CD4-positive, alpha-beta T cell treated with Interleukin-4 for 1 hour (primary cell): ENCODE measurements around the gene UVSSA.

Experiments
- DNase-seq, 2 donors: peaks; one replicate each; pipeline ENCODE4 v3.0.0-alpha.2; 2020 to 2022

UVSSA gene, protein sequence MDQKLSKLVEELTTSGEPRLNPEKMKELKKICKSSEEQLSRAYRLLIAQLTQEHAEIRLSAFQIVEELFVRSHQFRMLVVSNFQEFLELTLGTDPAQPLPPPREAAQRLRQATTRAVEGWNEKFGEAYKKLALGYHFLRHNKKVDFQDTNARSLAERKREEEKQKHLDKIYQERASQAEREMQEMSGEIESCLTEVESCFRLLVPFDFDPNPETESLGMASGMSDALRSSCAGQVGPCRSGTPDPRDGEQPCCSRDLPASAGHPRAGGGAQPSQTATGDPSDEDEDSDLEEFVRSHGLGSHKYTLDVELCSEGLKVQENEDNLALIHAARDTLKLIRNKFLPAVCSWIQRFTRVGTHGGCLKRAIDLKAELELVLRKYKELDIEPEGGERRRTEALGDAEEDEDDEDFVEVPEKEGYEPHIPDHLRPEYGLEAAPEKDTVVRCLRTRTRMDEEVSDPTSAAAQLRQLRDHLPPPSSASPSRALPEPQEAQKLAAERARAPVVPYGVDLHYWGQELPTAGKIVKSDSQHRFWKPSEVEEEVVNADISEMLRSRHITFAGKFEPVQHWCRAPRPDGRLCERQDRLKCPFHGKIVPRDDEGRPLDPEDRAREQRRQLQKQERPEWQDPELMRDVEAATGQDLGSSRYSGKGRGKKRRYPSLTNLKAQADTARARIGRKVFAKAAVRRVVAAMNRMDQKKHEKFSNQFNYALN

GRCh38 chr4:1346781-1347409, at the start of gene UVSSA:
Gene UVSSA (plus strand): TSS chr4:1347208. CDS start chr4:1348092, 884 bp downstream.
- DNase-seq, result peak; percentile 100

DNA sequence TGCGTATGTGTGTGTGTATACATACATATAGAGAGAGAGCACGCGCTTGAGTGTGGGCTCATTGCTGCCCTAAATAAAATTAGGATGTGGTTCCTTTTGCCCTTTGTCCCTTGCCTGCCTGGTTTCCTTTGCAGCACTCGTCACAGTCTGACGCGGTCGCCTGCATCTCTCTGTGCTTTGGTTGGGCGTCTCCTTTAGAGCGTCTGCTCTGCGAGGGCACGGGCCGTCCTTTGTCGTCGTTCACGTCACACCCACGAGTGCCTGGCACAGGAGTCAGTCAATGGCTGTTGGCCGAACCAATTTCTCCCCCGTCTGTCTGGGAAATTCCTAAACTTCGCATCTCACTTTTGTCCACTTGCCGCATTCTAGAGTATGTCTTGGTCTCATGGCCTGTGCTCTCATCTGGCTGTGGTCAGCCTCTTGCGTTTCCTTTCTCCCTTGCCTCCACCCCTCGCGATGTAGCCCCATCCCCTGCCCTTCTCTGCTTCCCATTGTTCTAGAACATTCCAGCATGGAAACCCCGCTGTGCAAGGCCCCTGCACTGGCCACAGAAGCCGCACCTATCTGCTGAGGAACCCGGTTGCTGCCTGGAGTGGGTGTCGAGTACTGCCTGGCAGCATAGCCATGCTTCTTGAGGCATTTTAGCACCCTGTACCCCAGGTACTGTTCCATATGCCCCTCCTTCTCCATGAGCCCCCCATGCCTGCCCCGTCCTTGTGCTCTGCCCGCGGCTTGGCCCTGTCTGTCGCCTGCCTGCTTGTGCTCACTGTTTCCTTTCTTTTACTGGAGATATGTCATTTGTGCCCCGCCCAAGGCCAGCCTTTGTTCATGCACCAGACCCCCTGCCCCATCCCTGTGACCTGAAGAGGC, 49.3 kb upstream of the UVSSA start:
- no peak for DNase-seq

GRCh38 chr4:1298461-1298860, 48.5 kb upstream of the UVSSA start:
- no peak for DNase-seq

DNA sequence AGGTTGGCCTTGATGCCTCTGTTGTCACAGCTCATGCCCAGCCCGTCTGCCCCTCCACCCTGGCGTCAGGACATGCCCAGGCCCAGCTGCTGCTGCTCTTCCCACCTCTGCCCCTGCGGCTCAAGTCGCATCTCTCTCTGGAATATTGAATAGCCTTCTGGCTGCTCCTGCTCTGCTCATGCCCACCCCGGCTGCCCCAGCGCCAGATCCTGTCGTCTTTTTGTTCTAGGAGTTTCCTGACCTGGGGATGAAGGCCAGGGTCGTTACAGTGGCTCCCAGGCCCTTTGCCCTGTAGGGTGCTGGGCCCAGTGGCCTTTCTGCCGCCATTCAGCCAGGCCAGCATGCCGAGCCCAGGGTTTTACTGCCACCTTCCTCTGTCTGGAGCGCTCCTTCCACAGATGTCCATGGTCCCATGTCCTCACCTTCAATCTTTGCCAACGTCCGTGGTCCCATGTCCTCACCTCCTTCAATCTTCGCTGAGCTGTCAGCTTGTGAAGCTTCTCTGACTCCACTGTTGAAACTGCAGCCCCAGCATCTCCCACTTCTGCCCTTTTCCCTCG, 47.6 kb upstream of the UVSSA start:
- DNase-seq, result no peak

DNA sequence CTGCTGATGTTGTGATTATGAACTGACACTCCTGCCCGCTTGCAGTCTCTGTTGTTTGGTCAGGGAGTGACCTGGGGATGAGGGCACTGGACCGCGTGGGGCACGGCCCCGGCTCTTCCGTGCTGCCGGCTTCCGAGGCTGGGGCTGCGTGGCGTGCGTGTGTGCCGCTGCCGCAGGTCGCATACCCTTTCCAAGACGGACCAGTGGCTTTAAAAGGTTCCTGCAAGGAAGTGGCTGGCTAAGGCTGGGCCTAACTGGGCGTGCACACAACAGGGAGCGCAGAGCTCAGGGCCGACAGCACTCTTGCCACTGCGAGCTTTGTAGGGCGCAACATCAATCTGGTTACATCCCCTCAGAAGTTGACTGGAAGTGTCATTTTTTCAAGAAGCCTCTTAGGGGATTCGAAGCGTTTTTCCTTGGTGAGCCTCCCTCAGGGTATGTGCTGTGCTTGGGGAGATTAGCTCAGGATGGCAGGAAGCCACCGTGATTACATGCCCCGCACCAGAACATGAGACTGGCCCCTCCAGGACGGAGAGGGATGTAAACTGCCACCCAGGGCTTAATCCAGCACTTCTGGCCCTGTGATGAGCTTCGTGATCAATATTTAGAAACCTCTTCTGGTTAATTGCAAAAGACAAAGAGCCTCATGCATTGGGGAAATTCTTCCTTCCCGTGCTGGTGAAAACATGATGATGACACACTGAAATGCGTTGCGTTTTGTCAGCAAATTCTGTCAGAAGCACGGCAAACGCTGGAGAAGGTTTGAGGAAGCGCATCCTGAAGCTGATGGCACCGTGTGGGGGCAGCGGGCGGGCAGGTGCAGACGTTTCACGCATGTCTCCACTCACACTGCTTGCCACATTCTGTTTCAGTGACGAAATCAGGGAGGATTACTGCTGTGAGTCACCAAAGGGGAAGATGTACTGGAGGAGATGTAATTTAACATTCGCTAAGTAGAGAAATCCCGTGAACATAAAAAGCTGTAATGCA, 46.2 kb upstream of the UVSSA start:
- DNase-seq, result peak; percentile 31 to 87

DNA sequence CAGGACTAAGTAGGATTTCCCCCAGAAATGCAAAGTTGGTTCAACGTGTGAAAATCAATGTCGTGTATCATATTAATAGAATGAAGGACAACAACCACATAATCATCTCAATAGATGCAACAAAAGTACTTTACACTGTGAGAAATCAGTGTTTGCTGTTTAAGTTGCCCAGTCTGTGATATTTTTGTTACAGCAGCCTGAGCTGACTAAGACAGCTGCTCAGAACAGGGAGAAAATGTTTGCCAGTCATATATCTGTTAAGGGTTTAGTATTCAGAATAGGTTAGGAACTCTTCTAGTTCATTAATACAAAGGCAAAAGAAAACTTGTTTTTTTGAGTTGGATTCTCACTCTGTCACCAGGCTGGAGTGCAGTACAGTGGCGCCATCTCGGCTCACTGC, 44.8 kb upstream of the UVSSA start:
- no peak for DNase-seq

- no peak for DNase-seq
Measured at GRCh38 chr4:1305261-1305711, 41.7 kb upstream of the UVSSA start.

GRCh38 chr4:1305781-1306455, 41.1 kb upstream of the UVSSA start:
- DNase-seq, result no peak

DNA sequence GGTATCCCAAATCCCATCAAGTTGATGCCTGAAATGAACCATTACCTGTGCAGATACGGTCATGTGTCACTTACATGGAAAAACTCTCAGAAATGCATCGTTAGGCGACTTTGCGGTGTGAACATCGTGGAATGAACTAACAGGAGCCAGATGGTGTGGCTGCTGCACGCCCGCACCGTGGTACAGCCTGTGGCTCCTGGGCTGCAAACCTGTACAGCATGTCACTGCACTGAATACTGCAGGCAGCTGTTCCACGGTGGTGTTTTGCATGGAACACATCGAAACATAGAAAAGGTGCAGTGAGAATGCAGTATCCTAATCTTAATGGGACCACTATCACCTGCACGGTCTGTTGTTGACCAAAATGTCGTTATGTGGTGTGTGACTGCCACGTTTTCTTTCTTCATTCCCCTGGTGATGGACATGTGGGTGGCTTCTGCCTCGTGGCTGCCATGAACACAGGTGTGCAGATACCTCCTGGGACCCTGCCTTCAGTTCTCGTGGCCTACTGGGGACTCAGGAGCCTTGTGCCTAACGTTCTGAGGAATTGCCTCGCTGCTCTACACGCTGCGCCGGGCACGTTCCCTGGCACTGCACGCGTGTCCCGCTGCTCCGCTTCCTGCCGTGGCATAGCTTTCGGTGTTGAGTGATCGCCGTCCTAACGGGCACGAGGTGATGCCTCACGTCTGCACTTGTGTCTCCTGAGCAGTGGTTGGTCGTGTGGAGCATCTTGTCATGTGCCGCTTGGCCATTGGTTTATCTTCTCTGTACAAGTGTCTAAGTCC, 38.9 kb upstream of the UVSSA start:
- no peak for DNase-seq

- peak; percentile 66 to 67 for DNase-seq
Measured at GRCh38 chr4:1309261-1310010, 37.6 kb upstream of the UVSSA start.

GRCh38 chr4:1310031-1310795, 36.8 kb upstream of the UVSSA start:
- DNase-seq, result no peak

DNA sequence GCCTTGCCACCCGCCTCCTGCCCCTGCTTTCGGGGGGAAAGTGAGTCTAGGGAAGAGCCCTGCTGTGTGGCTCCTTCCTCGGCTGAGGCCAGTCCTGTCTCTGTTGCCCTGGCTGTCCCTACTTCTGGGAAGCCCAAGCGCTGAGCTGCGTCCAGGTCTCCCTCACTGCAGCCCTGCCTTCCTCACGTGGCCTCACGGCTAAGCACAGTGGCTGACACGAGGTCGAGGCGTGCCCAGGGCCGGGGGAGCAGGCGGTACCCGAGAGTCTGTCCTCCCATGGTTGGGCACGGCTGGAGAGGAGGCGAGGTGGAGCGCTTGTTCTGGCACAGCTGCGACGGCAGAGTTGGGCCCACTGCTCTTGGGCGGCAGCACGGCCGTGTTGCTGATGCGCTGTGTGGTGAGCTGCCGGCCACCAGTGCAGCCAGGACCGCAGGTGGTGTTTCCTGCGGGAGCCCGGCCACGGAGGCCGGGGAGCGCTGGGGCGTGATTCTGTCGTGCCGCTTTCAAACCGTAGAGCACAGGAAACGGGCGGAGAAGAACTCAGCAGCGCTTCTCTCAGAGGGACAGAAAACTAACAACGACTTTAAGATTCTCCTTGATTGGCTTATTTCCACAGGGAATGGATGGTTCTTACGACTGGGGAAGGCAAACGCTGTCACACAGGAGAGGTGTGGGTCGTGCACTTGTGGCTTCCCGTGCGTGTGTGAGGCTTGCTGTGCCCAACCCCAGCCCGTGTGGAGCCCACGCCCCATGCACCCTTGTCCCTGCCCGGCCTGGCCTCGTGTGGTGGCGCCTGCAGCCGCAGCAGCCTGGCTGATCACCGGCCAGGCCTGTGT, 36.0 kb upstream of the UVSSA start:
- DNase-seq, result no peak

- no peak for DNase-seq
Measured at GRCh38 chr4:1312821-1313640, 34.0 kb upstream of the UVSSA start.

- no peak for DNase-seq
Measured at GRCh38 chr4:1315306-1315705, 31.7 kb upstream of the UVSSA start.

DNA sequence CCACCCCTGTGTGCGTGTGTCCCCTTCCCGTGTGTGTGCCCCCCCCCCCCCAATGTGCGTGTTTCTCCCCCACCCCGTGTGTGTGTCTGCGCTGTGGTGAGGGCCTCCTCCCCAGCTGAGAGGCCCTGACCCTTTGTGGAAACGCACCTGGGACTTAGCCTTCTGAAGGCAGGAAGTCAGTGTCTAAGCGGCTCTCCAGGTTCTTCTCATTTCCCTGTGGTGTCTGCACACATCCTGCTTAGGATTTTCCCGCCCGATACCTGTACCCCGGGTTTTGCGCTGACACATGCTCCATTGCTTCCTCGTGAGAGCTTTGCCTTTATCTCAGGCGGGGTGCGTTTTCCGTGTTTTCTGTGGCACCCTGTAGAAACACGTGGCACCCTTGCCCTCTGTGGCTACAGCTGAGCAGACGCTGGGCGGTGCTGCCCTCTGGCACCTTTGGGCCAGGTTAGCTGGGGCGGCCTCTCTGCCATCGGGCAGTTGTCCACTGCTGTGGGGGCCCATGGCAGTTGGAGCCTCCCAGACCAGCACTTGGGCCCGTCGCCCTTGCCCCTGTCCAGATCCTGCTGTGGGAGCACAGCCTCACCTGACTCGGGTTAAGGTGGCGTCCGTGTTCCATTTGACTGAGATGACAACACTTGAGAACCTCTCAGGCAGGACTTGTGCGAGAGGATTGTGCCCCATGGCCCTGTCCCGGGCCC, 31.0 kb upstream of the UVSSA start:
- no peak for DNase-seq
